Mesenchymal stem cell (in vitro differentiated cells and primary cell): ENCODE data around the gene CFAP161.

Experiments
- DNase-seq: peaks from one replicate; pipeline ENCODE4 v3.0.0-alpha.2; 2013
- H2AFZ ChIP-seq: one replicate; pipeline ENCODE4 v1.6.1; 2013; ENCODE audit warnings: low read depth, mild to moderate bottlenecking, control low read depth, inconsistent platforms, low read length, moderate library complexity
- H2AK5ac ChIP-seq: 2 replicates; pipeline ENCODE4 v1.6.1; 2013; ENCODE audit warnings: low read length, moderate library complexity, mild to moderate bottlenecking, inconsistent platforms; ENCODE audit not compliant: severe bottlenecking
- H2BK120ac ChIP-seq: one replicate; pipeline ENCODE4 v1.6.1; 2013; ENCODE audit warnings: low read depth, mild to moderate bottlenecking, inconsistent platforms, low read length, moderate library complexity
- H2BK12ac ChIP-seq, 2 experiments: one replicate each; pipeline ENCODE4 v1.6.1; 2013; ENCODE audit warnings: inconsistent platforms in 2 of 2, low read length in 2 of 2, mild to moderate bottlenecking in 2 of 2, moderate library complexity in 2 of 2, control low read depth in 1 of 2
- H2BK15ac ChIP-seq: one replicate; pipeline ENCODE4 v1.6.1; 2013; ENCODE audit warnings: mild to moderate bottlenecking, low read depth, inconsistent platforms; ENCODE audit not compliant: poor library complexity, severe bottlenecking
- H2BK5ac ChIP-seq: 2 replicates; pipeline ENCODE4 v1.6.1; 2013; ENCODE audit warnings: low read depth, mild to moderate bottlenecking, low read length, control low read depth, inconsistent platforms; ENCODE audit not compliant: poor library complexity, severe bottlenecking
- H3K14ac ChIP-seq, 2 experiments: one replicate each; pipeline ENCODE4 v1.6.1; 2013; ENCODE audit warnings: inconsistent platforms in 2 of 2, low read length in 2 of 2, control low read depth in 1 of 2, mild to moderate bottlenecking in 1 of 2, moderate library complexity in 1 of 2
- H3K18ac ChIP-seq, 2 experiments: one replicate each; pipeline ENCODE4 v1.6.1; 2013; ENCODE audit warnings: inconsistent platforms in 2 of 2, low read length in 2 of 2, control low read depth in 1 of 2, low read depth in 1 of 2, mild to moderate bottlenecking in 1 of 2
- H3K23ac ChIP-seq, 2 experiments: one replicate each; pipeline ENCODE4 v1.6.1; 2013; ENCODE audit warnings: inconsistent platforms in 2 of 2, low read length in 2 of 2, mild to moderate bottlenecking in 2 of 2, moderate library complexity in 2 of 2, control low read depth in 1 of 2
- H3K27ac ChIP-seq: 2 replicates; pipeline ENCODE4 v1.5.1; 2013; ENCODE audit warnings: mild to moderate bottlenecking, moderate library complexity, low read length, control low read depth, inconsistent platforms; ENCODE audit not compliant: poor library complexity, severe bottlenecking
- H3K27me3 ChIP-seq, 2 experiments: 2 replicates each; pipeline versions ENCODE4 v1.6.1 to v1.7.0; 2013; ENCODE audit warnings: low read length in 2 of 2, mild to moderate bottlenecking in 2 of 2, moderate library complexity in 2 of 2, control low read depth in 1 of 2, inconsistent platforms in 1 of 2; ENCODE audit not compliant: control insufficient read depth in 1 of 2, insufficient read depth in 1 of 2
- H3K36me3 ChIP-seq, 2 experiments: 2 replicates each; pipeline versions ENCODE4 v1.6.1 to v1.7.0; 2013; ENCODE audit warnings: low read length in 2 of 2, control low read depth in 1 of 2, inconsistent platforms in 1 of 2, low read depth in 1 of 2, mild to moderate bottlenecking in 1 of 2; ENCODE audit not compliant: insufficient read depth in 2 of 2, control insufficient read depth in 1 of 2
- H3K4ac ChIP-seq, 2 experiments: one replicate each; pipeline ENCODE4 v1.6.1; 2013; ENCODE audit warnings: inconsistent platforms in 2 of 2, low read length in 2 of 2, mild to moderate bottlenecking in 2 of 2, moderate library complexity in 2 of 2, control low read depth in 1 of 2, low read depth in 1 of 2
- H3K4me1 ChIP-seq: 2 replicates; pipeline ENCODE4 v1.6.1; 2013; ENCODE audit warnings: low read depth, low read length, control low read depth; ENCODE audit not compliant: control insufficient read depth, insufficient read depth
- H3K4me2 ChIP-seq: 2 replicates; pipeline ENCODE4 v1.6.1; 2013; ENCODE audit warnings: low read length, mild to moderate bottlenecking, inconsistent platforms; ENCODE audit not compliant: poor library complexity, severe bottlenecking
- H3K4me3 ChIP-seq, 2 experiments: 2 replicates each; pipeline versions ENCODE4 v1.5.1 to v1.7.0; 2013; ENCODE audit warnings: low read length in 2 of 2, mild to moderate bottlenecking in 2 of 2, control low read depth in 1 of 2, low read depth in 1 of 2; ENCODE audit not compliant: insufficient read depth in 1 of 2
- H3K79me1 ChIP-seq: replicated peaks from 2 replicates; pipeline ENCODE4 v1.6.1; 2013; ENCODE audit warnings: mild to moderate bottlenecking, control low read depth, low read length, inconsistent platforms; ENCODE audit not compliant: poor library complexity, severe bottlenecking
- H3K9ac ChIP-seq: 2 replicates; pipeline ENCODE4 v1.7.0; 2013; ENCODE audit warnings: mild to moderate bottlenecking, low read length, moderate library complexity
- H3K9me3 ChIP-seq: 2 replicates; pipeline ENCODE4 v1.7.0; 2013; ENCODE audit warnings: mild to moderate bottlenecking, low read length; ENCODE audit not compliant: control insufficient read depth
- H4K8ac ChIP-seq: one replicate; pipeline ENCODE4 v1.6.1; 2013; ENCODE audit warnings: inconsistent platforms, mild to moderate bottlenecking, low read length, moderate library complexity
- H4K91ac ChIP-seq: one replicate; pipeline ENCODE4 v1.6.1; 2013; ENCODE audit warnings: mild to moderate bottlenecking, low read length, inconsistent platforms
- whole genome bisulfite sequencing: methylation state at CpG from one replicate; pipeline ENCODE4 v1.1.7; 2013; ENCODE audit warnings: mixed read lengths; 5-methylcytosine and 5-hydroxymethylcytosine counted together

CFAP161 gene

GRCh38 chr15:81182756-81183438 lies 48.8 kb downstream of the CFAP161 start:
- no peaks in the 10 kb centered on the region for H3K36me3 ChIP-seq
- no peaks in the 10 kb centered on the region for H3K4me1 ChIP-seq
- H2BK12ac ChIP-seq, result no peak overlapping the region
- H2AK5ac ChIP-seq, result no peak overlapping the region
- H3K18ac ChIP-seq, result no peak overlapping the region
- 45% methylated on average over 13 of the region's 13 CpGs for WGBS
- no peak overlapping the region for H3K4ac ChIP-seq
- no peaks in the 10 kb centered on the region for H3K9me3 ChIP-seq
- H2BK15ac ChIP-seq, result no peak overlapping the region
- no peak overlapping the region for H3K23ac ChIP-seq
- H2BK5ac ChIP-seq, result no peak overlapping the region
- DNase-seq, result no peak
- peak overlapping the region; percentile 83 for H3K9ac ChIP-seq
- H4K91ac ChIP-seq, result no peak overlapping the region
- no peak overlapping the region for H3K4me2 ChIP-seq
- H3K79me1 ChIP-seq, result no peaks in the 10 kb centered on the region
- no peak overlapping the region for H2BK120ac ChIP-seq
- H3K4me3 ChIP-seq, result peak overlapping the region in 1 of 2 experiments; percentile 74
- no peak overlapping the region for H3K14ac ChIP-seq
- no peak overlapping the region for H4K8ac ChIP-seq
- H3K27ac ChIP-seq, result no peak overlapping the region
- no peaks in the 10 kb centered on the region for H3K27me3 ChIP-seq
- H2AFZ ChIP-seq, result no peak overlapping the region

GRCh38 chr15:81183439-81183775 lies 49.3 kb downstream of the CFAP161 start:
- Histone ChIP-seq H3K14ac (no peak overlapping the region), H2AFZ (no peak overlapping the region), H2BK120ac (no peak overlapping the region), H3K4ac (no peak overlapping the region), H3K9me3 (no peaks in the 10 kb centered on the region), H4K91ac (no peak overlapping the region), H3K36me3 (no peaks in the 10 kb centered on the region), H3K27me3 (no peaks in the 10 kb centered on the region), H4K8ac (no peak overlapping the region), H3K9ac (peak overlapping the region; percentile 83), H3K79me1 (no peaks in the 10 kb centered on the region), H2BK5ac (no peak overlapping the region), H3K18ac (no peak overlapping the region), H3K4me3 (peak overlapping the region in 1 of 2 experiments; percentile 74), H3K23ac (no peak overlapping the region), H3K4me2 (no peak overlapping the region), H2AK5ac (no peak overlapping the region), H3K4me1 (no peaks in the 10 kb centered on the region), H2BK12ac (no peak overlapping the region), H2BK15ac (no peak overlapping the region), H3K27ac (no peak overlapping the region)
- WGBS, result 55% methylated on average over 4 of the region's 4 CpGs
- no peak for DNase-seq

DNA sequence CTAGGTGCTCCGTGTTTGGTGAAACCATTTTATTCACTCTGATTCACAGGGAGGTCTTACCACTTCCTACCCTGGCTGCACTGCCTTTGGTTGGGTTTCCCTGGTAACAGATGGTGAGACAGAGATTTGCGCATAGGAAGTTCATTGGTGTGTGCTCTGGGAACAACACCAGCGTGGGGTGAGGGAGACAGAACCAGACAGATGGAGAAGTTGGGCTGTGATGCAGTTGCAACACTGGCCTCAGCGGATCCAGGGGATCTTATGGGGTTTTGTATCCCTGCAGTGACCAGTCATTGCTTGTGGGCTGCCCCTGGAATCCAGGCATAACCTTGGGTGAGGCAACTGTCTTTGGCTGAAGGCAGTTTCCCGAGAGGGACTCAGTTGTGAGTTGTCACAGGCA lies 50.1 kb downstream of the CFAP161 start:
- no peak overlapping the region for H3K4me2 ChIP-seq
- no peak overlapping the region for H4K91ac ChIP-seq
- H3K9me3 ChIP-seq, result no peaks in the 10 kb centered on the region
- peak overlapping the region; percentile 83 for H3K9ac ChIP-seq
- H2AFZ ChIP-seq, result no peak overlapping the region
- no peak overlapping the region for H4K8ac ChIP-seq
- H3K27me3 ChIP-seq, result no peaks in the 10 kb centered on the region
- no peak overlapping the region for H3K27ac ChIP-seq
- H3K4me3 ChIP-seq, result peak overlapping the region in 1 of 2 experiments; percentile 74
- no peak overlapping the region for H2BK15ac ChIP-seq
- WGBS, result 59% methylated on average over 5 of the region's 5 CpGs
- H3K79me1 ChIP-seq, result no peaks in the 10 kb centered on the region
- H3K18ac ChIP-seq, result no peak overlapping the region
- H2BK12ac ChIP-seq, result no peak overlapping the region
- no peak overlapping the region for H2AK5ac ChIP-seq
- H3K4me1 ChIP-seq, result no peaks in the 10 kb centered on the region
- H3K23ac ChIP-seq, result no peak overlapping the region
- no peak for DNase-seq
- H2BK120ac ChIP-seq, result no peak overlapping the region
- H3K14ac ChIP-seq, result no peak overlapping the region
- no peak overlapping the region for H2BK5ac ChIP-seq
- no peak overlapping the region for H3K4ac ChIP-seq
- no peaks in the 10 kb centered on the region for H3K36me3 ChIP-seq

DNA sequence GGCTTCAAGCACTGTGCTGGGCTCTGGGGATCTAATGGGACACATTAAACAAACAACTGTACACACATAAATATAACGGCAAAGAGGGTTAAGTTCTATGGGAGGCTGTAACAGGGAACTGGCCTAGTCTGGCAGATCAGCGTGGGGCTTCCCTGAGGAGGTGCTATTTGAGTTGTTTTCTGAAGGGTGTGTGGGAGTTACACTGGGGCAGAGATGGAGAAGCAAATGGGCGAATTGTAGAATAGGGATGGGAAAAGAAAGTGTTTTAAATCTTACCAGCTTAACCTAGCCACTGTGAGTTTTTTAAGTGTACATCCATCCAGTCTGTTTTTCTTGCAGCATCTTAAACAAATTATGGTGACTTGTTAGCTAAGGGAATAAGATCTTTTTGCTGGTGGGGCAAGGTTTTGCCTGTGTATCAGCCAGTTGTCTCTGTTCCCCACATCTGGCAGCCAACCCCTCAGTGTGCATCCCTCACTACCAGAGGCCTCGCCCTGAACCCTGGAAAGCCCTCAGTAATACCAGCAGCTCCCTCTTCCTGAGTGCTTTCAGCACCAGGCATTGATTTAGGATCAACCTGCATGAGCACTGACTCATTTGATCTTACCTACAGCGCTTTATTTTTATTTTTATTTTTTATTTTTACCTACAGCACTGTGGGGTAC lies 51.7 kb downstream of the CFAP161 start:
- H3K9me3 ChIP-seq, result no peaks in the 10 kb centered on the region
- WGBS, result 61% methylated on average over 4 of the region's 5 CpGs
- DNase-seq, result no peak
- H3K4me2 ChIP-seq, result no peak overlapping the region
- no peak overlapping the region for H2AFZ ChIP-seq
- H3K23ac ChIP-seq, result no peak overlapping the region
- H2AK5ac ChIP-seq, result no peak overlapping the region
- H3K36me3 ChIP-seq, result no peaks in the 10 kb centered on the region
- no peak overlapping the region for H3K18ac ChIP-seq
- H2BK15ac ChIP-seq, result no peak overlapping the region
- no peak overlapping the region for H4K8ac ChIP-seq
- no peak overlapping the region for H3K4ac ChIP-seq
- H3K4me1 ChIP-seq, result no peaks in the 10 kb centered on the region
- H2BK5ac ChIP-seq, result no peak overlapping the region
- H3K27ac ChIP-seq, result no peak overlapping the region
- no peak overlapping the region for H4K91ac ChIP-seq
- H2BK120ac ChIP-seq, result no peak overlapping the region
- no peaks in the 10 kb centered on the region for H3K79me1 ChIP-seq
- no peaks in the 10 kb centered on the region for H3K27me3 ChIP-seq
- no peak overlapping the region for H2BK12ac ChIP-seq
- H3K9ac ChIP-seq, result peak overlapping the region; percentile 18
- H3K14ac ChIP-seq, result no peak overlapping the region
- no peak overlapping the region for H3K4me3 ChIP-seq
